ENCODE data around the gene NBEA.
"Not testable (repeated sequence)": the region's sequence is repeated elsewhere in the genome, so short reads cannot be mapped to it uniquely, and the experiment has no call there.

The NBEA gene

GRCh38 chr13:35387682-35388250, 445.7 kb downstream of the NBEA start:
- Histone ChIP-seq H3K27ac (ENCODE audit: low read depth, low read length) (no peak overlapping the region), H3K27me3 (ENCODE audit: control insufficient read depth, insufficient read depth, low read length) (no peaks in the 10 kb centered on the region), H3K36me3 (ENCODE audit: control insufficient read depth, insufficient read depth, low read length) (no peaks in the 10 kb centered on the region), H3K9me3 (ENCODE audit: control insufficient read depth, insufficient read depth, low read length) (no peaks in the 10 kb centered on the region), H3K4me3 (ENCODE audit: low read depth, low read length) (no peak overlapping the region), H3K4me1 (ENCODE audit: control insufficient read depth, insufficient read depth, low read length) (peaks cover 9% of the 10 kb centered on the region), H3K9ac (ENCODE audit: low read depth, low read length) (no peak overlapping the region)

- Histone ChIP-seq H3K9ac (ENCODE audit: low read depth, low read length) (0 out of 2 replicates have a peak overlapping the region, but pooled peaks have one; percentile 12), H3K27me3 (ENCODE audit: control insufficient read depth, insufficient read depth, low read length) (no peaks in the 10 kb centered on the region), H3K36me3 (ENCODE audit: control insufficient read depth, insufficient read depth, low read length) (no peaks in the 10 kb centered on the region), H3K9me3 (ENCODE audit: control insufficient read depth, insufficient read depth, low read length) (no peaks in the 10 kb centered on the region), H3K4me3 (ENCODE audit: low read depth, low read length) (no peak overlapping the region), H3K4me1 (ENCODE audit: control insufficient read depth, insufficient read depth, low read length) (peaks cover 9% of the 10 kb centered on the region), H3K27ac (ENCODE audit: low read depth, low read length) (peak overlapping the region; percentile 22)
Measured at GRCh38 chr13:35388441-35389355, 446.6 kb downstream of the NBEA start.

GRCh38 chr13:35389535-35389934, 447.5 kb downstream of the NBEA start:
- Histone ChIP-seq H3K4me1 (ENCODE audit: control insufficient read depth, insufficient read depth, low read length) (peaks cover 9% of the 10 kb centered on the region), H3K9me3 (ENCODE audit: control insufficient read depth, insufficient read depth, low read length) (no peaks in the 10 kb centered on the region), H3K27me3 (ENCODE audit: control insufficient read depth, insufficient read depth, low read length) (no peaks in the 10 kb centered on the region), H3K9ac (ENCODE audit: low read depth, low read length) (no peak overlapping the region), H3K4me3 (ENCODE audit: low read depth, low read length) (no peak overlapping the region), H3K36me3 (ENCODE audit: control insufficient read depth, insufficient read depth, low read length) (no peaks in the 10 kb centered on the region), H3K27ac (ENCODE audit: low read depth, low read length) (no peak overlapping the region)

- H3K4me1 ChIP-seq (ENCODE audit: control insufficient read depth, insufficient read depth, low read length): peaks cover 9% of the 10 kb centered on the region
- H3K9ac ChIP-seq (ENCODE audit: low read depth, low read length): no peak overlapping the region
- no peak overlapping the region for H3K4me3 ChIP-seq (ENCODE audit: low read depth, low read length)
- no peak overlapping the region for H3K27ac ChIP-seq (ENCODE audit: low read depth, low read length)
- no peaks in the 10 kb centered on the region for H3K9me3 ChIP-seq (ENCODE audit: control insufficient read depth, insufficient read depth, low read length)
- H3K27me3 ChIP-seq (ENCODE audit: control insufficient read depth, insufficient read depth, low read length): no peaks in the 10 kb centered on the region
- H3K36me3 ChIP-seq (ENCODE audit: control insufficient read depth, insufficient read depth, low read length): no peaks in the 10 kb centered on the region
Measured at GRCh38 chr13:35392768-35393167, 450.7 kb downstream of the NBEA start.

- H3K9ac ChIP-seq (ENCODE audit: low read depth, low read length): no peak overlapping the region
- no peak overlapping the region for H3K4me3 ChIP-seq (ENCODE audit: low read depth, low read length)
- H3K4me1 ChIP-seq (ENCODE audit: control insufficient read depth, insufficient read depth, low read length): peaks cover 3% of the 10 kb centered on the region
- no peak overlapping the region for H3K27ac ChIP-seq (ENCODE audit: low read depth, low read length)
- no peaks in the 10 kb centered on the region for H3K9me3 ChIP-seq (ENCODE audit: control insufficient read depth, insufficient read depth, low read length)
- no peaks in the 10 kb centered on the region for H3K36me3 ChIP-seq (ENCODE audit: control insufficient read depth, insufficient read depth, low read length)
- no peaks in the 10 kb centered on the region for H3K27me3 ChIP-seq (ENCODE audit: control insufficient read depth, insufficient read depth, low read length)
Measured at GRCh38 chr13:35393886-35394285, 451.8 kb downstream of the NBEA start.

GRCh38 chr13:35408285-35408684, 466.2 kb downstream of the NBEA start:
- not testable (repeated sequence) for H3K36me3 ChIP-seq (ENCODE audit: control insufficient read depth, insufficient read depth, low read length); H3K9me3 ChIP-seq (ENCODE audit: control insufficient read depth, insufficient read depth, low read length); H3K4me1 ChIP-seq (ENCODE audit: control insufficient read depth, insufficient read depth, low read length); H3K9ac ChIP-seq (ENCODE audit: low read depth, low read length); H3K27me3 ChIP-seq (ENCODE audit: control insufficient read depth, insufficient read depth, low read length); H3K4me3 ChIP-seq (ENCODE audit: low read depth, low read length); H3K27ac ChIP-seq (ENCODE audit: low read depth, low read length)

- Histone ChIP-seq H3K27ac (ENCODE audit: low read depth, low read length) (no peak overlapping the region), H3K9me3 (ENCODE audit: control insufficient read depth, insufficient read depth, low read length) (no peaks in the 10 kb centered on the region), H3K4me1 (ENCODE audit: control insufficient read depth, insufficient read depth, low read length) (no peaks in the 10 kb centered on the region), H3K9ac (ENCODE audit: low read depth, low read length) (no peak overlapping the region), H3K4me3 (ENCODE audit: low read depth, low read length) (no peak overlapping the region), H3K36me3 (ENCODE audit: control insufficient read depth, insufficient read depth, low read length) (no peaks in the 10 kb centered on the region), H3K27me3 (ENCODE audit: control insufficient read depth, insufficient read depth, low read length) (no peaks in the 10 kb centered on the region)
Measured at GRCh38 chr13:35411059-35411744, 469.1 kb downstream of the NBEA start.

- Histone ChIP-seq H3K27ac (ENCODE audit: low read depth, low read length) (no peak overlapping the region), H3K9me3 (ENCODE audit: control insufficient read depth, insufficient read depth, low read length) (no peaks in the 10 kb centered on the region), H3K9ac (ENCODE audit: low read depth, low read length) (no peak overlapping the region), H3K27me3 (ENCODE audit: control insufficient read depth, insufficient read depth, low read length) (no peaks in the 10 kb centered on the region), H3K4me3 (ENCODE audit: low read depth, low read length) (no peak overlapping the region), H3K4me1 (ENCODE audit: control insufficient read depth, insufficient read depth, low read length) (no peaks in the 10 kb centered on the region), H3K36me3 (ENCODE audit: control insufficient read depth, insufficient read depth, low read length) (no peaks in the 10 kb centered on the region)
Measured at GRCh38 chr13:35448465-35448864, 506.4 kb downstream of the NBEA start.

- Histone ChIP-seq H3K36me3 (ENCODE audit: control insufficient read depth, insufficient read depth, low read length) (no peaks in the 10 kb centered on the region), H3K27ac (ENCODE audit: low read depth, low read length) (no peak overlapping the region), H3K9me3 (ENCODE audit: control insufficient read depth, insufficient read depth, low read length) (no peaks in the 10 kb centered on the region), H3K4me1 (ENCODE audit: control insufficient read depth, insufficient read depth, low read length) (no peaks in the 10 kb centered on the region), H3K27me3 (ENCODE audit: control insufficient read depth, insufficient read depth, low read length) (no peaks in the 10 kb centered on the region), H3K4me3 (ENCODE audit: low read depth, low read length) (no peak overlapping the region), H3K9ac (ENCODE audit: low read depth, low read length) (no peak overlapping the region)
Measured at GRCh38 chr13:35449821-35450220, 507.8 kb downstream of the NBEA start.

GRCh38 chr13:35455022-35455421, 513.0 kb downstream of the NBEA start:
- Histone ChIP-seq H3K4me1 (ENCODE audit: control insufficient read depth, insufficient read depth, low read length) (no peaks in the 10 kb centered on the region), H3K9ac (ENCODE audit: low read depth, low read length) (no peak overlapping the region), H3K27ac (ENCODE audit: low read depth, low read length) (no peak overlapping the region), H3K9me3 (ENCODE audit: control insufficient read depth, insufficient read depth, low read length) (no peaks in the 10 kb centered on the region), H3K36me3 (ENCODE audit: control insufficient read depth, insufficient read depth, low read length) (no peaks in the 10 kb centered on the region), H3K4me3 (ENCODE audit: low read depth, low read length) (no peak overlapping the region), H3K27me3 (ENCODE audit: control insufficient read depth, insufficient read depth, low read length) (no peaks in the 10 kb centered on the region)

GRCh38 chr13:35457258-35457657, 515.2 kb downstream of the NBEA start:
- Histone ChIP-seq H3K36me3 (ENCODE audit: control insufficient read depth, insufficient read depth, low read length) (no peaks in the 10 kb centered on the region), H3K9ac (ENCODE audit: low read depth, low read length) (no peak overlapping the region), H3K27me3 (ENCODE audit: control insufficient read depth, insufficient read depth, low read length) (no peaks in the 10 kb centered on the region), H3K27ac (ENCODE audit: low read depth, low read length) (no peak overlapping the region), H3K9me3 (ENCODE audit: control insufficient read depth, insufficient read depth, low read length) (no peaks in the 10 kb centered on the region), H3K4me3 (ENCODE audit: low read depth, low read length) (no peak overlapping the region), H3K4me1 (ENCODE audit: control insufficient read depth, insufficient read depth, low read length) (no peaks in the 10 kb centered on the region)

Data from HUES48 (cell line).